Mesendoderm (in vitro differentiated cells): ENCODE results near the gene PDE6H.

Source experiments
- DNase-seq: peaks from one replicate; pipeline ENCODE4 v3.0.0; 2013
- H2AK5ac ChIP-seq: 2 replicates; pipeline ENCODE4 v1.6.1; 2013; ENCODE audit warnings: low read length, inconsistent platforms
- H2BK120ac ChIP-seq: 2 replicates; pipeline ENCODE4 v1.6.1; 2013; ENCODE audit warnings: low read depth, mild to moderate bottlenecking, low read length, moderate library complexity, mixed read lengths
- H2BK15ac ChIP-seq: replicated peaks from 2 replicates; pipeline ENCODE4 v1.6.1; 2013; ENCODE audit warnings: low read depth, mild to moderate bottlenecking, moderate library complexity
- H2BK5ac ChIP-seq: 2 replicates; pipeline ENCODE4 v1.6.1; 2013; ENCODE audit warnings: low read length, inconsistent platforms
- H3K18ac ChIP-seq: 2 replicates; pipeline ENCODE4 v1.6.1; 2013; ENCODE audit warnings: mild to moderate bottlenecking, low read length, mixed read lengths
- H3K23ac ChIP-seq: one replicate; pipeline ENCODE4 v1.6.1; 2013; ENCODE audit warnings: low read length
- H3K27ac ChIP-seq: 2 replicates; pipeline ENCODE4 v1.5.1; 2013; ENCODE audit warnings: low read depth, mild to moderate bottlenecking, inconsistent platforms, low read length, moderate library complexity
- H3K27me3 ChIP-seq: 2 replicates; pipeline ENCODE4 v1.6.1; 2013; ENCODE audit warnings: low read length, control low read depth, mild to moderate bottlenecking, inconsistent platforms; ENCODE audit not compliant: insufficient read depth, poor library complexity
- H3K36me3 ChIP-seq: 2 replicates; pipeline ENCODE4 v1.6.1; 2013; ENCODE audit warnings: low read length, inconsistent platforms; ENCODE audit not compliant: control insufficient read depth, insufficient read depth
- H3K4ac ChIP-seq: one replicate; pipeline ENCODE4 v1.6.1; 2013; ENCODE audit warnings: low read depth, mild to moderate bottlenecking, low read length, moderate library complexity
- H3K4me1 ChIP-seq: 2 replicates; pipeline ENCODE4 v1.6.1; 2013; ENCODE audit warnings: low read depth, low read length, inconsistent platforms; ENCODE audit not compliant: control insufficient read depth
- H3K4me2 ChIP-seq: 2 replicates; pipeline ENCODE4 v1.6.1; 2013; ENCODE audit warnings: low read length
- H3K4me3 ChIP-seq: 2 replicates; pipeline ENCODE4 v1.5.1; 2013; ENCODE audit warnings: mild to moderate bottlenecking, low read length
- H3K56ac ChIP-seq: one replicate; pipeline ENCODE4 v1.6.1; 2013; ENCODE audit warnings: low read length
- H3K79me1 ChIP-seq: 2 replicates; pipeline ENCODE4 v1.6.1; 2013; ENCODE audit warnings: low read length, inconsistent platforms
- H3K79me2 ChIP-seq: 2 replicates; pipeline ENCODE4 v1.6.1; 2013; ENCODE audit warnings: mild to moderate bottlenecking, low read length; ENCODE audit not compliant: control insufficient read depth, insufficient read depth
- H3K9ac ChIP-seq: 2 replicates; pipeline ENCODE4 v1.6.1; 2013; ENCODE audit warnings: low read length, inconsistent platforms
- H4K5ac ChIP-seq: one replicate; pipeline ENCODE4 v1.6.1; 2013; ENCODE audit warnings: low read length
- H4K8ac ChIP-seq: one replicate; pipeline ENCODE4 v1.6.1; 2013; ENCODE audit warnings: low read depth, mild to moderate bottlenecking, control low read depth, low read length, moderate library complexity
- WGBS: extraction: QIAGEN DNeasy Blood & Tissue Kit; methylation state at CpG from one replicate; pipeline ENCODE4 v1.1.7; 2013; ENCODE audit warnings: low lambda C conversion rate, missing lambda C conversion rate; ENCODE audit not compliant: insufficient coverage; ENCODE audit errors: extremely low coverage; 5-methylcytosine and 5-hydroxymethylcytosine counted together

PDE6H gene

DNA sequence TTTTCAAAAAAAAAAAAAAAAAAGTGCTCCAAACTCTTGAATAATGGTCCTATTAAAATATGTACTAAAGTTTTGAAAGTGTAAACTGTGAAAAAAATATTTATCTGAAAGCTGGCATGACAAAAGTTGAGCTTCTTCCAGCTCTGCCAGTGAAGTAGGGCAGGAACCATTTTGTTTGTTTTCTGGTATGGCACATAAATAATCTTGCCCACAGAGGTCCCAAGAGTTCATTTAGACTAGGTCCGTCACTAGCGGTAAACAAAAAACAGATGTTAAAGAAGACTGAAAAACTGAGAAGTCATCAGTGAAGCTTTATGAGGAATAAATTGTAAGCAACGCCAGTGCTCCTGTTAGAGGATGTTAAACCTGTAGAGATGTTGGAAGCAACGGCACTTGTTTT is 41.5 kb upstream of the PDE6H start:
- H4K5ac ChIP-seq = no peak overlapping the region
- no peaks in the 10 kb centered on the region for H3K4me1 ChIP-seq
- no peak overlapping the region for H2BK5ac ChIP-seq
- H3K27ac ChIP-seq = no peak overlapping the region
- H3K18ac ChIP-seq = no peak overlapping the region
- H3K79me1 ChIP-seq = no peaks in the 10 kb centered on the region
- no peak overlapping the region for H3K9ac ChIP-seq
- H3K36me3 ChIP-seq = no peaks in the 10 kb centered on the region
- H2BK120ac ChIP-seq = no peak overlapping the region
- H2AK5ac ChIP-seq = no peak overlapping the region
- H3K4me2 ChIP-seq = no peak overlapping the region
- H2BK15ac ChIP-seq = no peak overlapping the region
- WGBS = no CpG with 5 or more reads among the region's 4 CpGs
- DNase-seq = no peak
- H3K23ac ChIP-seq = no peak overlapping the region
- no peaks in the 10 kb centered on the region for H3K27me3 ChIP-seq
- H3K56ac ChIP-seq = no peak overlapping the region
- H3K4me3 ChIP-seq = no peak overlapping the region
- no peak overlapping the region for H4K8ac ChIP-seq
- H3K4ac ChIP-seq = no peak overlapping the region
- no peaks in the 10 kb centered on the region for H3K79me2 ChIP-seq

DNA sequence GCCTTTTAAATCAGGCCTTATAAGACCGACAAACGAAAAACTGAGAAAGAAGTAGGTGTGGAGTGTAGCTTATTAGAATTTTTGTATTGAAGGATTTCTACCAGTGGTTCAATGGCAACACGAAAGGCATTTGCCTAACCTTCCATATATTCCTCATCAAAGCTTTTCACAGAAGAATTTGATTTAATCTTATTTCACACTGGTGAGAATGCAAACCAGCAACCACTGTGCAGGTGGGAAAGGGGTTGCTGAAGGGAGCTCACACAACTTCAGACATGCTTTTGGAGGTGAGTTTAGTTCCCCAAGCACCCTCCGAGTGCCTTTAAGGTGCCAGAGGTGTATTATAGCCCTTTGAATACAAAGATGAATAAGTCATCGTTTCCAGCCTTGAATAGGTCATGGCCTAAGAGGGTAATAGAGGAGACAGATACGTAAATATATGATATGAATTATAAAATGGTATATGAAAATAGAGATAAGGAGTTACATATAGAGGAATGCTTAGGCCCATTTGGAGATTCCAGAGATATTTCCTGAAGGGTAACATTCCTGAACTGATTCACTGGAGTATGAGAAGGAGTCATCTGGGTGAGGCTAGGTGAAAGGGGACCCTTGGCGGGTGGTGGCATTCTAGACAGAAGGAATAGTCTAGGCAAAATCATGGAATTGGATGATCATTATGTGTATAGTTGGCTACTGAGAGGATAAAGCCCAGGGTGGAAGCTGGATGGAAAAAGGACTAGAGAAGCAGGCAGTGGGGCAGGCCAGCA is 40.9 kb upstream of the PDE6H start:
- DNase-seq = no peak
- H4K8ac ChIP-seq = no peak overlapping the region
- no peaks in the 10 kb centered on the region for H3K27me3 ChIP-seq
- no peaks in the 10 kb centered on the region for H3K79me2 ChIP-seq
- no peaks in the 10 kb centered on the region for H3K4me1 ChIP-seq
- H2BK5ac ChIP-seq = no peak overlapping the region
- H4K5ac ChIP-seq = no peak overlapping the region
- no peak overlapping the region for H3K18ac ChIP-seq
- H2BK15ac ChIP-seq = no peak overlapping the region
- H3K4me2 ChIP-seq = no peak overlapping the region
- H3K23ac ChIP-seq = no peak overlapping the region
- no peaks in the 10 kb centered on the region for H3K36me3 ChIP-seq
- no peak overlapping the region for H3K9ac ChIP-seq
- H2AK5ac ChIP-seq = no peak overlapping the region
- H3K4me3 ChIP-seq = no peak overlapping the region
- no peaks in the 10 kb centered on the region for H3K79me1 ChIP-seq
- no peak overlapping the region for H3K56ac ChIP-seq
- H3K27ac ChIP-seq = no peak overlapping the region
- no peak overlapping the region for H2BK120ac ChIP-seq
- H3K4ac ChIP-seq = no peak overlapping the region
- 100% methylated on average over 1 of the region's 7 CpGs for WGBS

DNA sequence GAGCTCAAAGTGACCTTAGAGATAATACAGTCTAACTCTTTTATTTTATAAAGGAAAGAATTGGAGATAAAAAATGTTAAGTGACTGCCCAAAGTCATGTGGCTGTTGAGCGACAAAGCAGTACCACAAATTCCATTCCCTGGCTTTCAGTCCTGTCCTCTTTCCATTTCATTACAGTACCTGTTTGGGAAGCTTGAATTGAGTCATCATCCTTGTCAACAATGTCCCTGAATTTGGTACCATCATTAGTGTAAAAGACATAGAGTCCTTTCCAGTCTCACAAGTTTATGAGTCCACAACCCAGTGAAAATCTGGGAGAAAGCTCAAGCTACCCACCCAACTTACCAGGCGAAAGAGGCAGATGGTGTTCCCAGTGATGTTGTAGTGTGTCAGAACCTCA is 38.3 kb upstream of the PDE6H start:
- no peaks in the 10 kb centered on the region for H3K79me2 ChIP-seq

DNA sequence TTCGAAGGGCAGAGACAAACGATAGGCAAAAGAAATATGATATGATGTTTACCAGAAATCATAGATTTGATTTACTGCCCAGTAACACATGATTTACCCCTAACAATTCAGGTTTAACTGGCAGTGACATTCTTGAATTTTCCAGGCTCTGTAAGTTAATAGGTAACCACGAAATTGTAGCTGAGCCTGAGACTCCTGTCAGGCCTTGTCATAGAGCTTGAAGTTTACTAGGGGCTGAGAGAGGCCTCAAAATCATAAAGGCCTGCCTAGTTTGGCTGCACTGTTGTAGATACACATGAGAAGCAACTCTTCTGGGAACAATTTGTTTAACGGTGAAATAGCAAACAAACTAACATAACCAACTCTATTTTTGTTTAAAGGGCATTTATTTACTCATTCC is 37.8 kb upstream of the PDE6H start:
- Histone ChIP-seq H3K79me1 (no peaks in the 10 kb centered on the region), H3K23ac (no peak overlapping the region), H4K8ac (no peak overlapping the region), H2AK5ac (no peak overlapping the region), H4K5ac (no peak overlapping the region), H3K4me1 (no peaks in the 10 kb centered on the region), H3K4ac (no peak overlapping the region), H3K27me3 (no peaks in the 10 kb centered on the region), H3K79me2 (no peaks in the 10 kb centered on the region), H3K56ac (no peak overlapping the region), H2BK120ac (no peak overlapping the region), H2BK15ac (no peak overlapping the region), H3K4me2 (no peak overlapping the region), H2BK5ac (no peak overlapping the region), H3K4me3 (no peak overlapping the region), H3K9ac (no peak overlapping the region), H3K36me3 (no peaks in the 10 kb centered on the region), H3K18ac (no peak overlapping the region), H3K27ac (no peak overlapping the region)
- no peak for DNase-seq
- no CpG with 5 or more reads among the region's 4 CpGs for WGBS

More for the DNA sequence above, 38.3 kb upstream of the PDE6H start:
- Histone ChIP-seq H3K23ac (no peak overlapping the region), H3K27ac (no peak overlapping the region), H3K4me2 (no peak overlapping the region), H3K9ac (no peak overlapping the region), H3K4ac (no peak overlapping the region), H2AK5ac (no peak overlapping the region), H3K56ac (no peak overlapping the region), H3K4me1 (no peaks in the 10 kb centered on the region), H2BK5ac (no peak overlapping the region), H4K8ac (no peak overlapping the region), H2BK120ac (no peak overlapping the region), H3K36me3 (no peaks in the 10 kb centered on the region), H3K79me1 (no peaks in the 10 kb centered on the region), H4K5ac (no peak overlapping the region), H3K4me3 (no peak overlapping the region), H2BK15ac (no peak overlapping the region), H3K27me3 (no peaks in the 10 kb centered on the region), H3K18ac (no peak overlapping the region)
- DNase-seq = no peak
- no CpG with 5 or more reads among the region's 2 CpGs for WGBS

DNA sequence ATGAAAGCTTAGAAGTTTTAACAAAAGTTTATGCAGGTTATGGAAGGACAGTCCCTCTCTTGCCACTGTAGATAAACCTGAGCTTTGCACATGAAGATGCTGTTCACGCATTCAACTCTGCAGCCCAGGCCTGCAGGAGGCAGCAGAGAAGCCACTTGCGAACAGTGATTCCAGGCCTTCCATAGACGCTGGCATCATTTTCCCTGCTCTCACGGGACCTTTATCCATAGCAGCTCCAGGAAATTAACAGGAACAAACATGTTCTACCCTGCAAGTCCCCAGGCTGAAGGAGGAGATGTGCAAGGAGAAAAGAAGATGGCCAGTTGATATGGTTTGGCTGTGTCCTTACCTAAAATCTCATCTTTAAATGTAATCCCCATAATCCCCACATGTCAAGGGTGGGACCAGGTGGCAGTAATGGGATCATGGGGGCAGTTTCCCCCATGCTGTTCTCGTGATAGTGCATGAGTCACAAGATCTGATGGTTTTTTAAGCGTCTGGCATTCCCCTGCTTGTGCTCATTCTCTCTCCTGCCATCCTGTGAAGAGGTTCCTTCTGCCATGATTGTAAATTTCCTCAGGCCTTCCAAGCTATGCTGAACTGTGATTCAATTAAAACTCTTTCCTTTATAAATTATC is 36.5 kb upstream of the PDE6H start:
- no peak overlapping the region for H4K8ac ChIP-seq
- DNase-seq = peak; percentile 80
- no peaks in the 10 kb centered on the region for H3K79me1 ChIP-seq
- H3K4me1 ChIP-seq = no peaks in the 10 kb centered on the region
- no peak overlapping the region for H3K4me2 ChIP-seq
- no peak overlapping the region for H3K27ac ChIP-seq
- no peak overlapping the region for H3K9ac ChIP-seq
- no peak overlapping the region for H3K23ac ChIP-seq
- H4K5ac ChIP-seq = no peak overlapping the region
- H3K56ac ChIP-seq = no peak overlapping the region
- H3K36me3 ChIP-seq = no peaks in the 10 kb centered on the region
- H2BK120ac ChIP-seq = no peak overlapping the region
- no peak overlapping the region for H3K4me3 ChIP-seq
- no peak overlapping the region for H2BK5ac ChIP-seq
- no peaks in the 10 kb centered on the region for H3K79me2 ChIP-seq
- no peak overlapping the region for H2BK15ac ChIP-seq
- H2AK5ac ChIP-seq = no peak overlapping the region
- no CpG with 5 or more reads among the region's 6 CpGs for WGBS
- no peak overlapping the region for H3K4ac ChIP-seq
- H3K18ac ChIP-seq = no peak overlapping the region
- H3K27me3 ChIP-seq = no peaks in the 10 kb centered on the region
